Left lung (tissue), 10 donors: ENCODE results near the gene C10orf143. TPM values are rescaled to one million over a fixed set of nuclear protein-coding genes. Genes with fewer than 3 reads are reported as not detected.

ENCODE experiments used
- ATAC-seq: fragments of 200-7000 bp; cut with Tn5 transposase; one replicate; pipeline ENCODE4 v1.9.1; 2020; ENCODE audit warnings: moderate library complexity
- DNase-seq, 4 donors: peaks; one replicate each; pipeline ENCODE4 v3.0.0-alpha.2; 2013 to 2020
- H3K27ac ChIP-seq, 2 donors: fragments of 200-600 bp; sonication (generic) in 1 of 2; one replicate each; pipeline versions ENCODE4 v1.5.0 to v1.8.0; 2020 to 2021
- H3K27me3 ChIP-seq, 2 donors: fragments of 200-600 bp; sonication (generic) in 1 of 2; one replicate each; pipeline versions ENCODE4 v1.5.0 to v1.8.0; 2020 to 2021
- H3K36me3 ChIP-seq, 2 donors: fragments of 200-600 bp; sonication (generic) in 1 of 2; one replicate each; pipeline versions ENCODE4 v1.5.0 to v1.8.0; 2020 to 2021
- H3K4me1 ChIP-seq, 2 donors: fragments of 200-600 bp; one replicate each; pipeline ENCODE4 v1.8.0; 2021
- H3K4me3 ChIP-seq, 2 donors: fragments of 200-600 bp; sonication (generic) in 1 of 2; one replicate each; pipeline versions ENCODE4 v1.5.0 to v1.8.0; 2020 to 2021; ENCODE audit warnings: mild to moderate bottlenecking in 1 of 2
- H3K9me3 ChIP-seq, 2 donors: fragments of 200-600 bp; sonication (generic) in 1 of 2; one replicate each; pipeline versions ENCODE4 v1.5.0 to v1.8.0; 2020 to 2021
- CTCF ChIP-seq, 2 donors: fragments of 200-600 bp; sonication (generic) in 1 of 2; IDR thresholded peaks; one replicate each; pipeline versions ENCODE4 v1.5.0 to v1.8.0; 2021; ENCODE audit warnings: antibody characterized with exemption in 2 of 2
- intact Hi-C, 2 donors: fragments of 100-400 bp; cut with DNase I; formaldehyde crosslinking; loops; one replicate each; pipeline versions ENCODE4 v1.11.2 to v1.14.2; 2022
- polyA plus RNA-seq, 6 donors: library from polyadenylated mRNA; unstranded; fragments of 120-200 nt; gene quantifications; one replicate each; pipeline ENCODE4 v1.2.1, GENCODE V29; 2013; ENCODE audit not compliant: insufficient read length in 6 of 6
- total RNA-seq, 2 donors: library from RNA; stranded (reverse); fragmentation: NEBNext Ultra II Directional; extraction: Animal tissue kit (Norgen Biotek cat#: 25700); gene quantifications; one replicate each; pipeline ENCODE4 v1.2.1, GENCODE V29; 2021
- donor health status: DM: no; HTN: yes; CAD: no.
- donor health status: DM: no; HTN: no; CAD: no.

C10orf143 gene
- total and polyA plus RNA-seq, 8 donors = 2.0 to 5.6 (median 5.0) TPM

- H3K9me3 ChIP-seq = no peaks in the 10 kb centered on the region
- H3K4me3 ChIP-seq = no peak overlapping the region
- no peak for ATAC-seq
- no peak for DNase-seq
- no peak for TF ChIP-seq CTCF (IDR thresholded peaks at IDR 0.05)
- H3K27ac ChIP-seq = no peak overlapping the region
- H3K36me3 ChIP-seq = no peaks in the 10 kb centered on the region
- no peaks in the 10 kb centered on the region for H3K4me1 ChIP-seq
- intact Hi-C loops = no loop called here
- H3K27me3 ChIP-seq = peaks cover 0 to 37% of the 10 kb centered on the region in 2 donors
Measured at GRCh38 chr10:130016993-130017630, 93.5 kb downstream of the C10orf143 start.

GRCh38 chr10:130016095-130016494 is 94.5 kb downstream of the C10orf143 start:
- no peaks in the 10 kb centered on the region for H3K4me1 ChIP-seq
- no peak for DNase-seq
- no peak overlapping the region for H3K27ac ChIP-seq
- H3K9me3 ChIP-seq = no peaks in the 10 kb centered on the region
- H3K4me3 ChIP-seq = no peak overlapping the region
- H3K27me3 ChIP-seq = peaks cover 0 to 37% of the 10 kb centered on the region in 2 donors
- H3K36me3 ChIP-seq = no peaks in the 10 kb centered on the region
- TF ChIP-seq CTCF (IDR thresholded peaks at IDR 0.05) = no peak
- no peak for ATAC-seq
- intact Hi-C loops = no loop called here

GRCh38 chr10:130015075-130015695 is 95.4 kb downstream of the C10orf143 start:
- intact Hi-C loops = no loop called here
- ATAC-seq = no peak

DNA sequence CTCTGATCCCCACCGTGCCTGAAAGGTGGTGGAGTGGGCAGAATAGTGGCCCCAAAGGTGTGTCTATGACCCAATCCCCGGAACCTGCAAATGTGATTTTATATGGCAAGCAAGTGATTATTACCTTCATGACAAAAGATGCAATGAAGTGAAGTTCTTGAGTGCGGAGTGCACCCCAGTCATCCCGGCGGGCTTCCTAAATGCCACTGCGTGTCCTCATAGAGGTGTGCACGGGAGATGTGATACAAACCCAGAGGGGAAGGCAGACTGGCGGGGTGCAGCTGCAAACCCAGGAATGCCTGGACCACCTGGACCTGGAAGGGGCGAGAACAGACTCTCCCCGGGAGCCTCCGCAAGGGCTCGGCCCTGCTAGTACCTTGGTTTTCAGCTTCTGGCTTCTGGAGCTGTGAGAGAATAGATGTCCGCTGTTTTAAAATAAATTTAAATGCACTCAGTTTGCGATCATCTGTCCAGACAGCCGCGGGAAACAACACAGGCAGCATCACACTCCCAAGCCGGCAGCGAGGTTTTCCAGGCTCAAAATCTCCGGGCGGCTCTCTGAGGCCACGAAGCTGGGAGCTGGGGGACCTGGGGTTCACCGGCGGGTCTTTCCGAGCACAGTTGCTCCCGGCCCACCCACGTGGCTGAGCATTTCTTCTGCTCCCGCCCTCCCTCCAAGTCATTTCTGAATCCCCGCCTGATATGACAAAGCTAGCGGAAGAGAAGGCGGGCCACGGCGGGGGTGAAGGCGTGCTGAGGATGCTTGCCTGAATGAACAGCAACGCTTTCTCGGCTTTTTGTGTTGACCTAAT is 96.2 kb downstream of the C10orf143 start:
- H3K4me1 ChIP-seq = no peaks in the 10 kb centered on the region
- intact Hi-C loops = no loop called here
- no peaks in the 10 kb centered on the region for H3K9me3 ChIP-seq
- no peaks in the 10 kb centered on the region for H3K36me3 ChIP-seq
- peaks cover 0 to 37% of the 10 kb centered on the region in 2 donors for H3K27me3 ChIP-seq
- DNase-seq (peak in 2 of 4 donors; percentile 30 to 66), ATAC-seq (no peak)
- no peak overlapping the region for H3K4me3 ChIP-seq
- TF ChIP-seq CTCF (IDR thresholded peaks at IDR 0.05) = no peak
- no peak overlapping the region for H3K27ac ChIP-seq

More at GRCh38 chr10:130015075-130015695, 95.4 kb downstream of the C10orf143 start:
- no peaks in the 10 kb centered on the region for H3K9me3 ChIP-seq
- H3K36me3 ChIP-seq = no peaks in the 10 kb centered on the region
- H3K4me1 ChIP-seq = no peaks in the 10 kb centered on the region
- H3K27me3 ChIP-seq = peaks cover 0 to 37% of the 10 kb centered on the region in 2 donors
- no peak for TF ChIP-seq CTCF (IDR thresholded peaks at IDR 0.05)
- no peak overlapping the region for H3K4me3 ChIP-seq
- no peak overlapping the region for H3K27ac ChIP-seq
- DNase-seq = no peak

Other genes starting within 250 kb of the C10orf143 start
- gene EBF3, start 146.6 kb downstream of the C10orf143 start, total RNA-seq = under 1 TPM in 1 of 2 donors, not detected in 1; 0.10 TPM
- 1 to 10 TPM; 1.1 to 2.0 (median 1.5) TPM for gene EBF3, start 146.6 kb downstream of the C10orf143 start, polyA plus RNA-seq
- 10 to 100 TPM; 67.3 to 88.6 TPM for gene GLRX3, start 25.6 kb upstream of the C10orf143 start, total RNA-seq
- 10 to 100 TPM; 69.0 to 78.5 (median 75.9) TPM for gene GLRX3, start 25.6 kb upstream of the C10orf143 start, polyA plus RNA-seq